Skeletal muscle tissue (tissue), 4 donors: ENCODE results near the gene XCR1. TPM values are rescaled to one million over a fixed set of nuclear protein-coding genes. Genes with fewer than 3 reads are reported as not detected.

Experiments used
- H3K27ac ChIP-seq: one replicate; pipeline ENCODE4 v1.7.0; 2013; ENCODE audit warnings: mild to moderate bottlenecking, low read depth, low read length, inconsistent platforms
- H3K27me3 ChIP-seq, 3 donors: one replicate each; pipeline ENCODE4 v1.7.0; 2013; ENCODE audit warnings: low read length in 3 of 3; ENCODE audit not compliant: control insufficient read depth in 3 of 3, insufficient read depth in 3 of 3
- H3K36me3 ChIP-seq, 3 donors: one replicate each; pipeline ENCODE4 v1.7.0; 2013; ENCODE audit warnings: low read length in 3 of 3; ENCODE audit not compliant: control insufficient read depth in 3 of 3, insufficient read depth in 3 of 3
- H3K4me1 ChIP-seq, 3 donors: one replicate each; pipeline ENCODE4 v1.7.0; 2013; ENCODE audit warnings: low read length in 3 of 3, mild to moderate bottlenecking in 3 of 3; ENCODE audit not compliant: control insufficient read depth in 3 of 3, insufficient read depth in 3 of 3
- H3K4me3 ChIP-seq, 3 donors: one replicate each; pipeline ENCODE4 v1.7.0; 2013; ENCODE audit warnings: low read length in 3 of 3
- H3K9ac ChIP-seq, 3 donors: one replicate each; pipeline ENCODE4 v1.7.0; 2013; ENCODE audit warnings: low read length in 3 of 3, mild to moderate bottlenecking in 3 of 3, moderate library complexity in 2 of 3, low read depth in 1 of 3
- H3K9me3 ChIP-seq, 3 donors: one replicate each; pipeline ENCODE4 v1.7.0; 2013; ENCODE audit warnings: low read length in 3 of 3; ENCODE audit not compliant: control insufficient read depth in 3 of 3
- total RNA-seq: library from RNA; depleted of rRNA; stranded (reverse); fragments of >200 nt; gene quantifications from one replicate; pipeline ENCODE4 v1.2.3, GENCODE V29; 2014
- donor health status: Osteomylitis.

XCR1 gene
- total RNA-seq, 1 donor from 2014 or later: not detected

- no peaks in the 10 kb centered on the region for H3K27me3 ChIP-seq
- peaks cover 62 to 86% (median 71%) of the 10 kb centered on the region in 3 donors for H3K4me1 ChIP-seq
- peak overlapping the region; percentile 48 for H3K27ac ChIP-seq
- H3K4me3 ChIP-seq: peak overlapping the region in 1 of 3 donors; percentile 3
- peaks cover 45 to 78% (median 76%) of the 10 kb centered on the region in 3 donors for H3K36me3 ChIP-seq
- no peak overlapping the region for H3K9ac ChIP-seq
- no peaks in the 10 kb centered on the region for H3K9me3 ChIP-seq
These were observed 49.1 kb downstream of the XCR1 start for GRCh38 chr3:45978006-45978761.

- Histone ChIP-seq H3K4me1 (peaks cover 47 to 79% (median 54%) of the 10 kb centered on the region in 3 donors), H3K9ac (peak overlapping the region in 2 of 3 donors; percentile 2 to 46), H3K27ac (peak overlapping the region; percentile 58), H3K9me3 (no peaks in the 10 kb centered on the region), H3K36me3 (peaks cover 47 to 78% (median 75%) of the 10 kb centered on the region in 3 donors), H3K27me3 (no peaks in the 10 kb centered on the region), H3K4me3 (no peak overlapping the region)
These were observed 50.8 kb downstream of the XCR1 start for GRCh38 chr3:45976191-45977091.

- H3K4me1 ChIP-seq: peaks cover 42 to 72% (median 47%) of the 10 kb centered on the region in 3 donors
- no peaks in the 10 kb centered on the region for H3K9me3 ChIP-seq
- H3K27me3 ChIP-seq: no peaks in the 10 kb centered on the region
- H3K4me3 ChIP-seq: no peak overlapping the region
- H3K36me3 ChIP-seq: peaks cover 42 to 76% (median 72%) of the 10 kb centered on the region in 3 donors
- H3K9ac ChIP-seq: peak overlapping the region; percentile 1 to 46 (median 2)
- H3K27ac ChIP-seq: peak overlapping the region; percentile 58
These were observed 51.6 kb downstream of the XCR1 start for GRCh38 chr3:45975686-45976085.

- Histone ChIP-seq H3K27ac (peak overlapping the region; percentile 58), H3K36me3 (peaks cover 48 to 79% (median 75%) of the 10 kb centered on the region in 3 donors), H3K4me3 (no peak overlapping the region), H3K4me1 (peaks cover 42 to 73% (median 45%) of the 10 kb centered on the region in 3 donors), H3K9ac (peak overlapping the region in 1 of 3 donors; percentile 2), H3K9me3 (no peaks in the 10 kb centered on the region), H3K27me3 (no peaks in the 10 kb centered on the region)
These were observed 52.6 kb downstream of the XCR1 start for GRCh38 chr3:45974686-45975085.

- Histone ChIP-seq H3K9ac (no peak overlapping the region), H3K27ac (peak overlapping the region; percentile 36), H3K36me3 (peaks cover 58 to 85% (median 83%) of the 10 kb centered on the region in 3 donors), H3K4me1 (peaks cover 37 to 78% (median 42%) of the 10 kb centered on the region in 3 donors), H3K9me3 (no peaks in the 10 kb centered on the region), H3K27me3 (no peaks in the 10 kb centered on the region), H3K4me3 (no peak overlapping the region)
These were observed 54.5 kb downstream of the XCR1 start for GRCh38 chr3:45972534-45973402.

- Histone ChIP-seq H3K27me3 (no peaks in the 10 kb centered on the region), H3K4me1 (peaks cover 38 to 79% (median 43%) of the 10 kb centered on the region in 3 donors), H3K27ac (peak overlapping the region; percentile 23), H3K9ac (peak overlapping the region in 2 of 3 donors; percentile 0 to 55), H3K36me3 (peaks cover 73 to 96% (median 93%) of the 10 kb centered on the region in 3 donors), H3K9me3 (no peaks in the 10 kb centered on the region), H3K4me3 (no peak overlapping the region)
These were observed 57.3 kb downstream of the XCR1 start for GRCh38 chr3:45969953-45970352.

- Histone ChIP-seq H3K27me3 (no peaks in the 10 kb centered on the region), H3K27ac (no peak overlapping the region), H3K4me3 (no peak overlapping the region), H3K4me1 (peaks cover 36 to 76% (median 37%) of the 10 kb centered on the region in 3 donors), H3K36me3 (peaks cover 74 to 96% (median 93%) of the 10 kb centered on the region in 3 donors), H3K9ac (peak overlapping the region in 1 of 3 donors; percentile 16), H3K9me3 (no peaks in the 10 kb centered on the region)
These were observed 58.2 kb downstream of the XCR1 start for GRCh38 chr3:45969116-45969515.

- Histone ChIP-seq H3K36me3 (peaks cover 74 to 96% (median 94%) of the 10 kb centered on the region in 3 donors), H3K9me3 (no peaks in the 10 kb centered on the region), H3K9ac (no peak overlapping the region), H3K4me1 (peaks cover 36 to 76% (median 37%) of the 10 kb centered on the region in 3 donors), H3K4me3 (no peak overlapping the region), H3K27me3 (no peaks in the 10 kb centered on the region), H3K27ac (peak overlapping the region; percentile 27)
These were observed 58.6 kb downstream of the XCR1 start for GRCh38 chr3:45968706-45969105.

GRCh38 chr3:45968149-45968548 is 59.1 kb downstream of the XCR1 start:
- Histone ChIP-seq H3K9me3 (no peaks in the 10 kb centered on the region), H3K4me3 (no peak overlapping the region), H3K27ac (peak overlapping the region; percentile 27), H3K9ac (peak overlapping the region in 2 of 3 donors; percentile 47 to 72), H3K27me3 (no peaks in the 10 kb centered on the region), H3K36me3 (peaks cover 79 to 97% (median 96%) of the 10 kb centered on the region in 3 donors), H3K4me1 (peaks cover 36 to 78% (median 38%) of the 10 kb centered on the region in 3 donors)
